DMS53 treated with DMSO at 0.1 percent for 48 hours (cell line): Measurements from ENCODE around the gene RNASE9.
"Not testable (repeated sequence)": the region's sequence is repeated elsewhere in the genome, so short reads cannot be mapped to it uniquely, and the experiment has no call there.

Experiments used
- DNase-seq: peaks from one replicate; lab custom pipeline; 2025; ENCODE audit not compliant: unreplicated experiment; lab: John Stamatoyannopoulos, UW

The RNASE9 gene

DNA sequence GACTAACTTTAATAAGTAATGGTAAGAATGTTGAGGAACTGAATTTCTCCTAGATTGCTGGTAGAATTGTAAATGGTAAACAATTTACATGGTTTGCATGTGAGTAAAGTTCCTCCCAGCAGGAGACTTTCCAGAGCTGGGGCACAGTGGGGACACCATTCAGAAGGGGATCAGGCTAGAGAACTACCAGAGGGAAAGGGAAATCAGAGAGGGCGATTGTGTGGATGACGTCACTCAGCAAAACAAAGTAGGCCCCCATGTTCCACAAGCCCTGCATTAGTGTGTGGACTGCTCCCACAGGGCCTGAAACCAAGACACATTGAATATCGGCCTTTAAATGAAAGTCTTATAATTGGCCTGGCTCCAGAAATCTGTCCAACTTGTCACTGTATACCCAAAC is 17.5 kb upstream of the RNASE9 start:
- no peak for DNase-seq

DNA sequence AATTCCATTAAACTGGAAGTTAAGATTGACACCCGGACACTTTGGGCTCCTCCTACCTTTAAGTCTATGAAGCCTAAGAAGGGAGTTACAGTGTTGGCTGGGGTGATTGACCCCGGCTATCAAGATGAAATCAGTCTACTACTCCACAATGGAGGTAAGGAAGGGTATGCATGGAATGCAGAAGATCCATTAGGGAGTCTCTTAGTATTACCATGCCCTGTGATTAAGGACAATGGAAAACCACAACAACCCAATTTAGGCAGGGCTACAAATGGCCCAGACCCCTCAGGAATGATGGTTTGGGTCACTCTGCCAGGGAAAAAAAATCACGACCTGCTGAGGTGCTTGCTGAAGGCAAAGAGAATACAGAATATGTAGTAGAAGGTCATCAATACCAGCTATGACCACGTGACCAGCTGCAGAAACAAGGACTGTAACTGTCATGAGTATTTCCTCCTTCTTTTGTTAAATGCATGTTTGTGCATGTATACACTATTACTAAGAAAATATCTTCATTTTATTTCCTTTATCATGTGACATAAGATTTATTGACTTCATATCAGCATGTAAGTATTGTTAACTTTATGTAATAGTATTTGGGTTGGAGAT is 11.6 kb upstream of the RNASE9 start:
- not testable (repeated sequence) for DNase-seq

DNA sequence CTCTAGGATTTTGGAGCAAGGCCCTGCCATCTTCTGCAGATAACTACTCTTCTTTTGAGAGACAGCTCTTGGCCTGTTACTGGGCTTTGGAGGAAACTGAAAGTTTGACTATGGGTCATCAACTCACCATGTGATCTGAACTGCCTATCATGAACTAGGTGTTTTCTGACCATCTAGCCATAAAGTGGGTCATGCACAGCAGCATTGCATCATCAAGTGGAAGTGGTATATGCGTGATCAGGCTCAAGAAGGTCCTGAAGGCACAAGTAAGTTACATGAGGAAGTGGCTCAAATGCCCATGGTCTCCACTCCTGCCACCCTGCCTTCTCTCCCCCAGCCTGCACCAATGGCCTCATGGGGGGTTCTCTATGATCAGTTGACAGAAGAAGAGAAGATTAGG is 9.9 kb upstream of the RNASE9 start:
- not testable (repeated sequence) for DNase-seq

DNA sequence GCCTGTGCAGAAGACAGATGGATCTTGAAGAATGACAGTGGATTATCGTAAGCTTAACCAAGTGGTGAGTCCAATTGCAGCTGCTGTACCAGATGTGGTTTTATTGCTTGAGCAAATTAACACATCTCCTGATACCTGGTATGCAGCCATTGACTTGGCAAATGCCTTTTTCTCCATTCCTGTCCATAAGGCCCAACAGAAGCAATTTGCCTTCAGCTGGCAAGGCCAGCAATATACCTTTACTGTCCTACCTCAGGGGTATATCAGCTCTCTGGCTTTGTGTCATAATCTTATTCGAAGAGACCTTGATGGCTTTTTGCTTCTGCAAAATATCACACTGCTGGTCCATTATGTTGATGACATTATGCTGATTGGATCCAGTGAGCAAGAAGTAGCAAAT is 9.0 kb upstream of the RNASE9 start:
- DNase-seq: not testable (repeated sequence)

DNA sequence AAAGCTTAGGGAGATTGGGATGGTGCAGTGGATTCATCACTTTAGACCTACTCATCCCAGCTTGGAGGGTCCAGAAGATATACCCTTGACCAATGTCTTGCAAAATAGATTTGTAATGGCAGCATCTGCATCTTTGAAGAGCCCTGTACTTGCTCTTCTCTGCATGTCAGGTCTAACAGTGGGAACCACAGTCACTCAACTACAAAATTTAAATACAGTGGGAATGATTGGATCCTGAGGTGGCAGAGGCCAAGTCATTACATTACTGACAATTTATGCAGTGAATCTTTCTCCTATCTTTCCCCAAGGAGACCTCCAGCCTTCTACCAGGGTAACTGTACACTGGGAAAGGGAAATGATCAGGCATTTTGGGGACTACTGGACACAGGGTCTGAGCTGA is 8.2 kb upstream of the RNASE9 start:
- DNase-seq: no peak

DNA sequence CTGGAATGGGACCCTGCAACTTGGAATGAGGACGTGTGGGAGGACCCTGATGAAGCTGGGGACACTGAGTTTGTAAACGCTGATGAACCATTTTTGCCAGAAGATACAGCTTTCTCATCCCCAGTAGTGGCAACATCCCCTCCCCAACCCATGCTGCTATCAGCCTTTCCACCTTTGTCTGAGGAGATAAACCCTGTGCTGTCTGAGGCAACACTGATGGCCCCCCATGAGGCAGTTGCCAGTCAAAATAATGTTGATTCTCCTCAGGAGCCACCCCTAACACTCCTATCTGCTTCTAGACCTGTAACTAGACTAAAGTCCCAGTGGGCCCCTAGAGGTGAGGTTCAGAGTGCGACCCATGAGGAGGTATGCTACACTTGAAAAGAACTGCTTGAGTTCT is 7.5 kb upstream of the RNASE9 start:
- no peak for DNase-seq

DNA sequence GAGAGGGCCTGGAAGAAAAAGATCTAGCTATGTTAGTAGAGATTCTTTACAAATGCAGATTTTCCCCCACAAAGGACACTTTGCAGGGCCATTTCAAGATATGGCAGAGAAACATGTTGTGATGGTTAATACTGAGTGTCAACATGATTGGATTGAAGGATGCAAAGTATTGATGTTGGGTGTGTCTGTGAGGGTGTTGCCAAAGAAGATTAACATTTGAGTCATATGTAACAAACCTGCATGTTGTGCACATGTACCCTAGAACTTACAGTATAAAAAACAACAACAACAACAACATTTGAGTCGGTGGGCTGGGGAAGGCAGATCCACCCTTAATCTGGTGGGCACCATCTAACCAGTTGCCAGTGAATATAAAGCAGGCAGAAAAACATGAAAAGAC is 6.4 kb upstream of the RNASE9 start:
- DNase-seq: not testable (repeated sequence)

DNA sequence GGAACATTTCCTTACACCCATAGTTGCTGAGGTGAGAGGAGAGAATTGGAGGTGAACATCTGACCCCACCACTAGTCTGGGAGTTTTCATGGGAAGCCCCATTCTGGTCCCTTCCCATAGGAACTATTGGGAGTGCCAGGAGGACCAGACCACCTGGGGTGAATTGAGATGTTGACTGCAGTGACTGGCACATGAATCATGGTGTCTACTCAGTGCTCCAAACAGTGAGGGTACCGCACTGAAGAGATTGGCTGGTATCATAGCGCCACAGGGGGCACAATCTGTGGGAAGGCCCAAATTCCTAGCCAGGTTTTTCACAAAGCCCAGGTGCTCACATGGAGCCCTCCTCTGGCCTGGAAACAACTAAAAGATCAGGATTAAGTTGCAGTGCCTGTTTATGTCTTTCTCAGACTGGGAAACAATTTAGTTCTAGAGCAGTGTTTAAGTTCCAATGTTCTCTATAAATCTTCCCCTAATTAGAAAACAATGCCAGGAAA is 3.7 kb upstream of the RNASE9 start:
- DNase-seq: no peak

DNA sequence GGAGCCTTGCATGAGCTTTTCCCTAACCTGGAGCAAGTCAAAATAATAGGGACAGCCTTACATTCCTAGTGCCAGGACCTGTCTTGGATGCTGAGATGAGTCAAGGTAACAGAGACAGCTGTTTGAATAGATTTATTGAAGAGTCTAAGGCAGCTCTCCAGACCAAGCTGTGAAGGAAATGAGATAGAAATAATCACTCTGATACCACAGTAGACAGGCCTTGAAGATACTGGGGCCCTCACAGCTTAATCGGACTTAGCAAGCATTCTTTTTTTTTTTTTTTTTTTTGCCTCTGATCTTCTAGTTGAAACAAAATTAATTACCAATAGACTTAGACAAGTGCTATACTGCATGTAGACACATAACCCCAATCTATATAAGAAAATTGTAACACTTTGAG is 3.1 kb upstream of the RNASE9 start:
- no peak for DNase-seq

DNA sequence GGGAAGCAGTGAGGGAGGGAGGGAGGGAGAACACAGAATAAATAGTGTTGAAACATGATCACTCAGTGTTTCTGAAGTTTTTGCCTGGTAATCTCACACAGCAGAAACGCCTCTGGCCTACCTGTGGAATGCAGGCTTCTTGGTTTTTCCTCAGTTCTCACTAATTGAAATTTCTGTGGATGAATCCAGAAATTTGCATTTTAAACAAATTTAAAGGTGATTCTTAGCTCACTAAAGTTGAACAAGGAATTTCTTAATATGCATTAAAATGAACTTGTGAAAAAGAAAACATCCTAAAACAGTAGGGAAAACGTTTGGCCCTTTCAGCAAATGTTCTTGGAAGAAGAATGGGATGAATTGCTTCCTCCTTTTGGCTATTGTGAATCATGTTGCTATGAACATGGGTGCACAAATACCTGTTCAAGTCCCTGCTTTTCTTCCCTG is 1.4 kb downstream of the RNASE9 start:
- DNase-seq: no peak

DNA sequence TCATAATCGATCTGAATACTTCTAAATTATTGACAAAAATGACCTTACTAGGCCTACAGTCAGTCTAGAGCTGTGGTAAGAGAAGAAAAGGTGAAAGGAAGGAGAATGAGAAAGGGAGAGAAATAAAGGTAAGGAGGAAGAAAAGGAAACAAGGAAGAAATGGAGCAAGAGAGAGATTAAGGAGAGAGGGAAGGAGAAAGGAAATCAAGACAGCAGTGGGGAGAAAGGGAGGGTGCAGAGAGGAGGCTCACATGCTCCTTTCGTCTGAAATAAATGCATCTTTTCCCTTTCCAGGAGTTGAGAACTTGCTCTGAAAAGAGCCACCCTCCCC is 3.7 kb downstream of the RNASE9 start:
- no peak for DNase-seq

DNA sequence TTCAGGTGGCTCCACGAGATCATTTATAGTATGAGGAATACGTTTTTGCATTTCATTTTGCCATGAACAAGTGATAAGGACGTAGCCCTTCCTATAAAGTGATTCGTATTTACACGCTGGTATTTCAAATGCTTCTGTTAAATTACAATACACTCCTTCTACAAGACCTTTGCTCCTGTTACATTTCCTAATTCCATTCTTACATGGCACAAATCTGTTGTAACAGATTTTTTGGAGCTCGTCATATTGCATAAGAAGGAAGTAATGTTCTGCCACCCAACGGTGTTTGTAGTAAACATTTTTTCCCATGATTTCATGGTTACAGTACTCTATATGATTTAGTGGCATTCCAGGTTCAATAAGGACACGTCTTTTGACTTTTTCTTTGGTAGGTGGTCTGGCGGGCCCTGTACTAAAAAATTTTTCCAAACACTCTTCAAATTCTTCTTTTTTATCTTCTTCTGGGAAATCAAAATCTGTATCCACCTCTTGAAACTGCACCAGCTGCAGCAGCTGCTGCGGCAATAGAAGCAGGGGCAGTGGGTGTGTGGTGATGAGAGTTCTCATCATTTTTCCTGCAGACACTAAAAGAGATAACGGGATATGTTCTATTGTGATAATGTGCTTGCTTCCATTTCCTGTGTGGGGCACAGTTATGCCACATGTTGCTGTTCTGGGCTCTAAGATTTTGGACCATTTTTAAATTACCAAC is 4.2 kb downstream of the RNASE9 start:
- no peak for DNase-seq

DNA sequence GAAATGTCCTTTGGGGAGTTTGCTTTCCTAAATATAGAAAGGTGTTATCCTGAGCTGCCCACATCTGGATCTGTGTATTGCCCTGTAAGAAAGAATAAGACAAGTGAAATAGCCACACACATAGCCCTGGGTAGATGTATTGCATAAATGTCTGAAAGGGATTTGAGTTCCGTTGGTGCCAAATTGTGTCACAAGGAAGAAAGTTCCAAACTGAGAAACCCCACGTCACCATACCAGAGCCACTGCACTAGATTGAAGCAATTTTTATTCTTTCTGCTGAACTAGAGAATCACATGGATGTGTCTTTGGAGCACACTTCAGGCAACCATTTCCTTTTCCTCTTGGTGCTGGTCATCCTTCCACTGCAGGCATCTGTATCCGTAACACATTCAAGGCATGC is 5.0 kb downstream of the RNASE9 start:
- no peak for DNase-seq

DNA sequence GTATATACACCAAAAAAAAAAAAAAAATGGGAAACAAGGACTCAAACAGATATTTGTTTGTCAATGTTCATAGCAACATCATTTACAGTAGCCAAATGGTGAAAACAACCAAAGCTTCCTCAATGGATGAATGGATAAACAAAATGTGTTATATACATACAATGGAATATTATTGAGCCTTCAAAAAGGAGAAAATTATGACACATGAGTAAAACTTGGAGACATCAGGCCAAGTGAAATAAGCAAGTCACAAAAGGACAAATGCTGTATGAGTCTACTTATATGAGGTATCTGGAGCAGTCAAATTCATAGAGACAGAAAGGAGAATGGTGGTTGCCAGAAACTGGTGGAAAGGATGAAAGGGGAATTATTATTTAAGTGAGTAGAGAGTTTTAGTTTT is 7.8 kb downstream of the RNASE9 start:
- no peak for DNase-seq

DNA sequence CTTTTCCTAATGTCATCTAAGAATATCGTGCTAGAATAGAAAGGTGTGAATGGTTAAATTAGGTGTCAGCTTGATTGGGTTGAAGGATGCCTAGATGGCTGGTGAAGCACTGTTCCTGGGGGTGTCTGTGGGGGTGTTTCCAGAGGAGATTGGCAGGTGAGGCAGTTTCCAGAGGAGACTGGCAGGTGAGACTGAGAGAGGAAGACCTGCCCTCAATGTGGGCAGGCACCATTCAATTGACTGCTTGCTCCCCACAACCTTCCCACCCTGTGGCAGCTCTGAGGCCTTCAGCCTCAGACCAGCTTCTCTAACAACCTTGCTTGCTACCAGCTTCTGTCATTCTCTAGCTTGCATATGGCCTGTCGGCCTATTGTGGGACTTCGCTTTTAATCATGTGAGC is 9.2 kb downstream of the RNASE9 start:
- DNase-seq: no peak

DNA sequence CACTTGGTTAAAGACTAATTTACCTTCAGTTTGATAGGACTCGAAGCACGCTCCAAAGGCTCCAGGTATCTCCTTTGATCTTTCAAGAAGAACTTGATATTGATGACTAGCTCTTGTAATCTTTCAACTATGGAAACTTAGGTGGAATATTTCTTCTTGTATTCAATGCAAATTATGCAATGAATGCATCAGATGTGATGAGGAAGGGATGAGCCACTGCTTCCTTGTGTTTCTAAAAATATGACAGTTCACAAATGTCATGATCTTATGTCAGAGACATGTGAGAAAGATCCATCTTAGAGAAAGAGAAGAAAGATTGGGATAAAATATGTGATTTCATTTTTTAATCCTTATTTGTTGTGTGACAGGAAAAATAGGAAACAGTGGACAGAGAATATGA is 9.9 kb downstream of the RNASE9 start:
- DNase-seq: no peak

DNA sequence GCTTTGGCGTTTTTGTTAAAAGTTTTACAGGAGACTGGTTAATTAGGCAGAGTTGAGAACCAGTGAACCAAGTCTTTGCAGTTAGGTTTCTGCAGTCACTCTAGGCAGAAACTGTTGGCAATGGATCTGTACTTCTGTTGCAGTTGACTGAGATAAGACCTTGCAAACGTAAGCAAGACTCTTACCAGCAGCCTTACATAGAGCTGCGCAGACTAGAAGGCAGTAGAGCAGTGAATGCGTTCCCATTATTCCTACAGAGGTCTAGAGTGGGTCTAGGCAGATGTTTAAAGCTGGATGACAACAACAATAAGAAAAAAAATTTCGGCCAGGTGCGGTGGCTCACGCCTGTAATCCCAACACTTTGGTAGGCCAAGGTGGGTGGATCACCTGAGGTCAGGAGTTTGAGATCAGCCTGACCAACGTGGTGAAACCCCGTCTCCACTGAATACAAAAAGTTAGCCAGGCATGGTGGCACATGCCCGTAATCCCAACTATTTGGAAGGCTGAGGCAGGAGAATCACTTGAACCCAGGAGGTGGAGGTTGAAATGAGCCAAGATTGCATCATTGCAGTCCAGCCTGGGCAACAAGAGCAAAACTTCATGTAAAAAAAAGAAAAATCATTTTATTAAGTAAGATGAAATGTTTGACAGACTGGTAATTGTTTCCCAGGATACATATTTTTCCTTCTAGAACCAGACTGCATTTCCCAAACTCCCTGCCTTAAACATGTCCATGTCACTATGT is 12.3 kb downstream of the RNASE9 start:
- no peak for DNase-seq

DNA sequence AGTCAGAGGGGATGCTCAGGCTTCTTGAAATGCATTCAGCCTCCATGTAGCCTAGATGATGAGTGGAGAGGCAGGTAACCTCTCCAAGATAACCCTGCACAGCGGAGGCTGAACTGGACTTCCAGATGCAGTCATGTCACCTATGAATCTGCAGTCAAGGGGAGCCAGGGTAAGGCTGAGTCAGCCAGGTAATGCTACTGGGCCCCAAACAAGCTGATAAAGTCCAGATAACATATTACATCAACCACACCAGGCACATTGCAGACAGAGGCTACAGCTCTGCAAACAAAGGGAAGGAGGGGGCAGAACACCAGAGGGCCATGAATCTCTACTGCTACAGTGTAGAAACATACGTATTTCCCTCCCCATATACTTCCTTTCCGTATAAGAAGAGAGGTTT is 14.0 kb downstream of the RNASE9 start:
- no peak for DNase-seq

DNA sequence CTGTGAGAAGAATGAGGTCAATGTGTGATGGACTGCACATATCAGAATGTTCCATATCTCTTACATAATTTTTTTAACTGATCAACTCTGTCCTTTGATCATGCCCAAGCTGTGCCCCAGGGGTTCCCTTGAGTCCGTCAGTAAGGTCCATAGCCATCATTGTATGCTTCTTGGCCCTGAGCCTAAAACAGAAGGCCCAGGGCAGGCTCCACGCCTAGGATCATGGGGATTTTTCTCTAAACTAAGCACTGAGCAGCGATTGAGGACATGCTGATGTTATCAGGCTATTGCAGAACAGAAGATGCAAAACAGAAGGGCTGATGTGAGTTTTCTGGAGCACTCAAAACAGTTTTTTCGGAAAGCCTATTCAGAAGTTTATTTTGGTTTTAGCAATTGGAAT is 20.9 kb downstream of the RNASE9 start:
- DNase-seq: no peak

DNA sequence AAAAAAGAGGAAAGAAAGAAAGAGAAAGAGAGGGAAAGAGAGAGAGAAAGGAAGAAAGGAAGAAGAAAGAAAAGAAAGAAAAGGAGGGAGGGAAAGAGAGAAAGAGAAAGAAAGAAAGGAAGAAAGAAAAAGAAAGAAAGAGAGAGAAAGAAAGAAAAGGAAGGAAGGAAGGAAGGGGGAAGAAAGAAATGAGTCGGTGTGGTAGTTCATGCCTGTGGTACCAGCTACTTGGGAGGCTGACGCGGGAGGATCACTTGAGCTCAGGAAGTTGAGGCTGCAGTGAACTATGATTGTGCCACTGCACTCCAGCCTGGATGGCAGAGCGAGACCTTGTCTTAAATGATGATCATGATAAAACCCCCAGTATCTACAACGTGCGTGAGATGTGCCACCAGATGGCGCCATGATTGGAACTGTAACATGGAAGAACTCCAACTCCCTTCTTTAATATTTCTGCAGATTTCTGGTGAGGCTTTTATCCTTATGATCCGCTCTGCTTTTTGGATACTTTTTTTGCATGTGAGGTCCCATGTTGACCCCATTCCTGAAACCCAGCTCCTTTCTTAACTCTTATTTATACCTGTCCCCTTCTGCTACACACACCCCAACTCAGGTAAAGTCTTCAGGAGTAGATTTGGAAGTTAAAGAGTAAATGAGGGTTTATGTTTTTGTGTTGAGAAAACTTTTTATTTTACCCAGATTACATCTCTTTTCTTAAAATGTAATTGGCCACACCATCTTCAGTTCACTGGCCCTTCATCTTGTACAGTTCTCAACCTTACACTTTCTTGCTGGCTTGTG is 29.9 kb downstream of the RNASE9 start:
- peak; percentile 19 for DNase-seq

DNA sequence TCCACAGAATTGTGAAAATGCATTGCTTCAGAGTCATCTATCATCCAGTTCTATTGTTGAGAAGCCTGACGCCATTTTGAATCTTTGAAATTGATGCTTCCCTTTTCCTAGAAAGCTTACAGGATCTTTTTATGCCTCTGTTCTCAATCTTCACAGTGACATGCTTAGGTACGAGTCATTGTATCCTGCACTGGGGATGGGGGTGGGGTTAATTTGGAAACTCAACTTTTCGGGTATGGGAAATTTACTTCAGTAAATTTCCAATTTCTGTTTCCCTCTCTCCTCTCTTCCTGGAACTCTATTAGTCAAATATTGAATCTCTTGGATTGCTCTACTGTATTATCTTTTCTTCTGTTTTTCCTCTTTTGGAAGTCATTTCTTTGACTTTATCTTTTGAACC is 31.0 kb downstream of the RNASE9 start:
- DNase-seq: no peak
